HG03432 (cell line): ENCODE results near the gene CATSPER3.

ENCODE experiments used
- ATAC-seq: cut with Tn5 transposase; IDR thresholded peaks from one replicate; pipeline ENCODE4 v1.9.1; 2021; ENCODE audit warnings: mild to moderate bottlenecking, moderate library complexity; ENCODE audit not compliant: unreplicated experiment

The CATSPER3 gene

DNA sequence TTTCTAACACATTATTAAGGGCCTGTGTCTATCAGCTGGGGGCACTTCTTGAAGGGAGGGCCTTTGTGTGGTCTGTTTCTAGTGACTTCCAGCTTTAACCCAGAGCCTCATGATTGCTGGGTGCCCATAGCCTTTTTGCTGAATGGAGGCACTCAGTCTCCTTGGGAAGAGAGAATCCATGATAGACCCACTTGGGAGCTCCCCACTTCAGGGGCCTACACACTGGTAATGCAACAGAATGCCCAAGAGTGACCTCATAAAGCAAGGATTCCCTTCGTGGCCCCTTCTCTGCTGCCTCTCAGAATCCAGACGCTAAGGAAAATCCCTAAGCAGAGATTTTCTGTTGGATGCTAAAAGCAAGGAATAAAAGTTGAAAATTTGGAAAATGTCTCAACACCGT is at the start of gene CATSPER3:
Gene CATSPER3 (plus strand): TSS at position 301 of the 400 bp plus-strand sequence. CDS start 85 bp downstream, at position 386.
- no peak for ATAC-seq

- no peak for ATAC-seq
Measured at GRCh38 chr5:134918861-134919260, 48.8 kb upstream of the CATSPER3 start.

- no peak for ATAC-seq
Measured at GRCh38 chr5:134920848-134921575, 46.7 kb upstream of the CATSPER3 start.

DNA sequence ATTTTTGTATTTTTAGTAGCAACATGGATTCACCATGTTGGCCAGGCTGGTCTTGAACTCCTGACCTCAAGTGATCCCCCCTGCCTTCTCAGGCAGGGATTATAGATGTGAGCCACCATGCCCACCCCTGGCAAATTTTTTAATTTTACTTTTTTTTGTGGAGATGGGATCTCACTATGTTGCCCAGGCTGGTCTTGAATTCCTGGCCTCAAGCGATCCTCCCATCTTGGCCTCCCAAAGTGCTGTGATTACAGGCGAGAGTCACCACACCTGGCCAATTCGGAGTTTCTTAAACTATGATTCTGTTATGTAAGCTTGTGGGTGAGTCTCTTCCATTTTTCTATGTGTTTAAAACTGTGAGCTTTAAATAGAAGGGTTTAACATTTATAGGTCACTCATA is 35.2 kb upstream of the CATSPER3 start:
- no peak for ATAC-seq

DNA sequence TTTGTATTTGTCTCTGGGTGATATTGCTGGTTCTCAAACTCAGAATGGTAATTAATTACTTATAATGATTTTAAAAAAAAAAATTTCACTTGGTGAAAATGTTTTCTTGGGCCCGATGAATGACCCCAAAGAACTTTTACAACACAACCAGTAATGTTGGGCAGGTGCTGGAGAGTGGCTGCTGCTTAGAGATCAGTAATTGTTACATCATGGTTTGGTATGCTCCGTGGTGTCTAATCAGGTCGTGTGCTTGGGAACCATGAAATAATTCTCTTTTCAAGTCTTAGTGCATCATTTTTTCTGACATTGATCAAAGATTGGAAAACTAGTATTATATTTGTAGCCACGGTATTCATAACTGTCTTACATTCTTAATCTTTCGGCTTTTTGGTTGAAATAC is 33.5 kb upstream of the CATSPER3 start:
- ATAC-seq: no peak

GRCh38 chr5:134935711-134936602 is 31.8 kb upstream of the CATSPER3 start:
- no peak for ATAC-seq

DNA sequence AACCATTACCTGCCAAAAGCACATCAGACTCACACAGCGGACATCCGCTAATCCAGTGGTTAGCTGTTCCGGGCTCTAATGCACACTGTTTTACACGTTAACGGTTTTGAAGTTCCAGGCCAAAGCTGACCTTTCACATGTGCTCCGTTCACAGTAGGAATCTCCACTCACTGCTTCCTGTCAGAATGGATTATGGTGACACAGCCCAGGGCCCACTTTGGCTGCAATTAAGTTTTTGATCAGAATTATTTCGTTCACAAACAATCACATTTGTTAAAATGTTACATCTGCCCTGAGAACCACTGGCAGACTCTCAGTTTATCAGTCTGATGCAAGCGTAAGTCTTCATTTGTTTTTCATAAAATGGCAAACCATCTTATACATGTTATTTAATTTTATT is 30.2 kb upstream of the CATSPER3 start:
- no peak for ATAC-seq

DNA sequence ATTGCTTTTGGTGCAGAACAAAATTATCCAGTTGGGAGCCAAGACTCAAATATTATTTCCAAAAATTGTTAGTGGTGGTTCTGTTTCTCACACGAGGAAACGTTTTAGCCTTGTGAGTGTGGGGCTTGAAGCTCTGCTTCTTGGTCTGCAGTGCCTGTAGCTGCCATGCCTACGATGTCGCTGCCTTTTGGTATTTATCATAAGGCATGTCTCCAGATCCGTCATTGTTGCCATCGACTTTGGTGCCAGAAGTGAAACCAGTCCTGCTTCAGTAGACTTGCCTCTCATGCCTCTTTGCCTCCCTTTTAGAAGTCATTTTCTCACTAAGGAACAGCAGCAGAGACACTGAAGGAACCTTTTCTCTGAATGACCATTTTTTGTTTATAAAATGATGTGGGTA is 29.7 kb upstream of the CATSPER3 start:
- ATAC-seq: no peak

DNA sequence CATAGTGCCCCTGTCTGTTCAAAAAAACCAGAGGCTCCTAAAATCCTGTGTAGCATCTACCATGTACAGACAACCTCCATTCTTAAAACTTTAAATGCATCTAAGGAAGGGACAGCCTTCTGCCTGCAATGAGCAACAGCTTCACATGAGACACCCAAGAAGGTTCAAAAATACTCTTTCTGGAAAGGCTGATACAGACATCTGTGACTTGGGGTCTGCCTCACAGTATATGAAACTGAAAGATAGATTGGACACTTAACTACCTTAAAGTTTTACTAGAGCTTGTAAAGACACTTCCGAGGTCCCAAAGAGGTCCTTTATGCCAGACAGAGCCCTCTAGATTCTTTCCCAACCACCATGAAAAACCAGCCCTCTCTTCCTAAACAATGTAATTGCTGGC is 28.2 kb upstream of the CATSPER3 start:
- ATAC-seq: no peak

- no peak for ATAC-seq
Measured at GRCh38 chr5:134943547-134943946, 24.2 kb upstream of the CATSPER3 start.

GRCh38 chr5:134944630-134945029 is 23.1 kb upstream of the CATSPER3 start:
- no peak for ATAC-seq

DNA sequence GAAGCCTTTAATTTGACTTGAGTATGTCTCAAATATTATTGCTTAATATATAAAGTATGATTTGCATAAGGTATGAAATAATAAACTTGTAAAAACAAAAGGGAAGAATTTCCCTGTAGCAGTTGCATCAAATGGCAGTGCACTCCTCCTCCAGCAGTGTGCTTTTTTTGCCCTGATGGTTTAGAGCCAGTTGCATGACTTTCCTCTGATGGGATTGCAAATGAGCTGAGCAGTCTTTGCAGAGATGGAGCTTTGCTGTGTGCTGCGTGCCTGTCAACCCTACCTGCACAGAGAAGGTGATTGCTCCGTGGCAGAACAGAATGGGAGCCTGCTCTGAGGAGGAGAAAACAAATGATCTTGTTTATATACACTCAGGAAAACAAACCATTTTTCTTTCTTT is 22.7 kb upstream of the CATSPER3 start:
- no peak for ATAC-seq

DNA sequence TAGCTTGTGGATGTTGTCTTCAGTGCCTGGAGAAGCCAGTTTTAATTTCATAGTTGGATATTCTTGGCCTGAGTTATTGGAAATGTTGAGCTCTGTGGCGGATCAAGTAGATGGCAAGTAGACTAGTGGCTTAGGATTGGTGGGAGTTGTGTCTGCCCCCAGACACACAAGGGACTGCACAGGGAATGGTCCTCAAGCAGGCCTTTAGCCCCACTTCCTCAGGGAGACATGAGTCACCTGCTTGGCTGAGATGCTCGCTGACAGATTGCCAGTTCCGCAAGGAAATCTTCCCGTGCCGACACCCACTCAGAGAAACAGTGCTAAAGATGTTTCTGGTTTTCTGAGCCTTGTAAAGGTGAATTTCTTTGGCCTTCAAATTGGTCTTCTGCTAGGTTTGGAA is 18.8 kb upstream of the CATSPER3 start:
- no peak for ATAC-seq

DNA sequence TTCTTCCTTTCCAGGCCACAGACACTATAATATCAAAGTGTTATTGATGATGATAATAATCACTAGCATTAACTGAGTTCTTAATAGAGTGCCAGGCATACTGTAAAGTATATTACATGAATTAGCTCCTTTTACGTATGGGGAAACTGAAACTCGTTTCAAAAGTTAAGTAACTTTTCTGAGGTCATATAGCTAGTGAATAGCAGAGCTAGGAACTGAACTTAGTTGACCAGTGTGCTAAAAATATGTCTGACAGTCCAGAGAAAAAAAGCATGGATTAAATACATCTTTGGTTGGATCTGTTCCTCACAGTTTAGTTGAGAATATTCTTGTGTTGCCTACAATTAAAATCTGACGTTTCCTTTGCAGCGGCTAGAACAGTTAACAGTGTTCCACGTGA is 18.4 kb upstream of the CATSPER3 start:
- no peak for ATAC-seq

DNA sequence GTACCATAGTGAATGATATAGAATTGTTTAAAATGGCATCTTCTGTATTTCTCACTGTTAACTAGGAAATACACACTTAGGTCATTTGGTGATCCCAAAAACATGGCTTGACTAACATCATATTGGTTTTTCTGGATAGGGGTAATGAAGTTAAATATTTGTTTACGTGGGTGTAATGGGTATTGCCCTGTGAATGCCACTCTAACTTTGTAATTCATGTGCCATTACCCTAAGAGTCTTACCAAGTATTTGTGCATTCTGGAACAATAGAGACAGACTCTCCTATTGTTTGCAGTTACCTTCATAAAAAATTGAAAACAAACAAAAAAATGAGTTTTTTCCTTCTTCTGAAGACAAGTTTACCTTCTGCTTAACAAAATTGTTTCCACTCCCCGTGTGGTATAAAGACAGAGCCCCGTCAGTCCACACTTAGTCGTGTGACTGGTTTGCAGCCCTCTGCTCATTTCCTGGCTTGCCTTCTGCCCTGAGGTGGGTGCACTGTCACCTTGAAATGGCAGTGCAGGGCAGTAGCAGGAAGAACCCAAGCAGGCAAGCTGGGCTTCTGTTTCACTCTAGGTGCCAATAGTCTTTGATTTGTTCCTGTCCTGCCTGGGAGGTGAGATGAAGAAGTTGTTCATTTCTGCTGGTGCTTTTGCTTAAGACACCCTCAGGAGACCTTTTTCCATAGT is 9.6 kb upstream of the CATSPER3 start:
- no peak for ATAC-seq

DNA sequence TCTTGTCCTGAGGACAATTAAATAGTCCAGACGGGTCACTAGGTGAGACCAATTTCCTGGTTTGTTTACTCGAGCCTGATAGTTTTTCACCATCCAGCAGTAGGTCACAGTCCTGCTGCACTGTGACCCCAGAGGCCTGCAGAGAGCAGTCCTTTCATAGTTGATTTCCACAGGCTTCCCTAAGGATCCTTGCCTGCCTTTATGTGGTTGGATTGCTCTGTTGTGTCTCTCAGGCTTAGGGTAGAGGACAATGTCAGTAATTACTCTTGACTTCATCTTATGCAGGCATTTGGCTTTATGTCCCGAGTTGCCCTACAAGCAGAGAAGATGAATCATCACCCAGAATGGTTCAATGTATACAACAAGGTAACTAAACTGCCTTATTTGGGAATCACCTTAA is 9.0 kb upstream of the CATSPER3 start:
- ATAC-seq: no peak

DNA sequence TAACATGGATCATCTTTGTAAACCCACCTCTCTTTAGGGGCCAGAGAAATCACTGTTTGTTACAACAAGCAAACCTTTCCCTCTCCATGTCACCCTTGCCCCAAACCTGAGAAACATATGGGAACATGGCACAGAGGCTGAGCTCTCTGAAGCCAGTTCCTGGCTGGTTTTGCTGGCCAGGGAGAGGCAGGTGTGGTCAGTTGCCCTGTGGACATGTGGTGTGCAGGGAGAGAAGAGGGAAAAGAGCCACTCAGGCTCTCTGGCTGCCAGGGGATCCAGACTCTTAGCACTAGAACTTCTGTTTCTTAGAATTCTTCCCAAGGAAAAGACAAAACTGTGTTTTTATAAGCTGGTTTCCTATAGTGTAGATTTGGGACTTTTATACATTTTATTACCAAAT is 4.6 kb upstream of the CATSPER3 start:
- ATAC-seq: no peak

DNA sequence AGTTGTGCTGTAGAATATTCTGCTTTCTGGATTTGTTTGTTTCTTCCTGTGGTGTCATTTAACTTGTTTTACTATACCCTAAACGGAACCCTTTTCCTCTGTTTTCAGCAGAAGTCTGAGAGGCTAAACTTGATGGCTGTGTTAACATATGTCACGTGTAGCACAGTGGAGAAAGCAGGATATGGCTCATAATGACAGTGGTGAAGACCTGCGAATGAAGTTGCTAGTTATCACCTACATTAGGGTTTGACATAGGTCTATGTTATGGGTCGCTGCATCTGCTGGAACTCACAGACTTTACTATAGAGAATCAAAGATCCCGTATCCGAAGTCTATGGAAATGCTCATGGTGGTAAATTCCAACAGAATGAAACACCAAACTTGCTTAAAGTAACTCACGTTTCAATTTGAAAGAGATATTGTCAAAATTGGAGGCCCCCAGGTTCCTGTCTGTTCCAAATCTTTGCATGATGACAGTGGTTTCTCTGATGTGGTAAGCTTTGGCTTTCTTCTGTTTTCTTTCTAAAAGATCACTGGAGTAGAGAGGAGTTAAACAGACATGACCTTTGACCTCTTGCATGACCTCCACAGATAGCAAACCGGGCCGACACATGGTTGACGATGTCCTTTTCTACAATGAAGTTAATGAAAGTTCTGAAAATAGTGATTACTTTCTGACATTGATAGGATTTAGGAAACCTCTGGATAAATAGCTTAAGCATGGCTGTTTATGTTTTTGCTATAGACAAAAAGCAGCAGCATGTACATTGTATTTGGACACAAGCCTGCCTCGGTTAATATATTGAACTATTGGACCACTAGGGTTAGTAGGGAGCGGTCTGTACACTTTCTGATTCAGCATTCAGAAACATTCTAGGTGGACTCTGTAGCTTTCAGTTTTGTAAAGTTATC is 3.1 kb upstream of the CATSPER3 start:
- ATAC-seq: no peak

GRCh38 chr5:134965271-134965825 is 2.4 kb upstream of the CATSPER3 start:
- no peak for ATAC-seq

- ATAC-seq: no peak
Measured at GRCh38 chr5:134968055-134968454, 348 bp downstream of the CATSPER3 start.
